Kidney epithelial cell (primary cell): ENCODE results near the gene UBE2G2. TPM values are rescaled to one million over a fixed set of nuclear protein-coding genes. Genes with fewer than 3 reads are reported as not detected.

Experiments
- DNase-seq: peaks from one replicate; pipeline ENCODE4 v3.0.0-alpha.2; 2010; ENCODE audit warnings: low read depth
- H3K27me3 ChIP-seq: 2 replicates; pipeline ENCODE4 v1.6.0; 2011; ENCODE audit warnings: low read length; ENCODE audit not compliant: control insufficient read depth, insufficient read depth
- H3K36me3 ChIP-seq: 2 replicates; pipeline ENCODE4 v1.5.1; 2011; ENCODE audit warnings: low read length; ENCODE audit not compliant: control insufficient read depth, insufficient read depth
- H3K4me3 ChIP-seq: 2 replicates; pipeline ENCODE4 v1.5.1; 2011; ENCODE audit warnings: low read depth, mild to moderate bottlenecking, control low read depth, low read length
- CTCF ChIP-seq: IDR thresholded peaks from 2 replicates; pipeline ENCODE4 v1.5.1; 2011; ENCODE audit warnings: mild to moderate bottlenecking, moderate library complexity, low read length, control low read depth, inconsistent platforms; ENCODE audit not compliant: insufficient read depth, poor library complexity, severe bottlenecking
- total RNA-seq: library from RNA; depleted of rRNA; stranded (reverse); fragments of >200 nt; gene quantifications from 2 replicates; pipeline ENCODE4 v1.2.3, GENCODE V29; 2015

The UBE2G2 gene
- total RNA-seq, 1 donor from 2014 or later = 40.6 TPM

GRCh38 chr21:44800103-44800502 is 1.5 kb downstream of the UBE2G2 start:
- no peak for DNase-seq
- peak; percentile 60 for TF ChIP-seq CTCF
- Histone ChIP-seq H3K4me3 (no peak overlapping the region), H3K27me3 (no peaks in the 10 kb centered on the region), H3K36me3 (no peaks in the 10 kb centered on the region)

GRCh38 chr21:44799646-44800045 is 2.0 kb downstream of the UBE2G2 start:
- H3K36me3 ChIP-seq = no peaks in the 10 kb centered on the region
- no peaks in the 10 kb centered on the region for H3K27me3 ChIP-seq
- no peak for DNase-seq
- TF ChIP-seq CTCF = no peak
- no peak overlapping the region for H3K4me3 ChIP-seq

GRCh38 chr21:44797775-44798174 is 3.8 kb downstream of the UBE2G2 start:
- Histone ChIP-seq H3K27me3 (no peaks in the 10 kb centered on the region), H3K36me3 (no peaks in the 10 kb centered on the region), H3K4me3 (no peak overlapping the region)
- no peak for DNase-seq
- no peak for TF ChIP-seq CTCF

- no peak for DNase-seq
- no peak for TF ChIP-seq CTCF
- no peaks in the 10 kb centered on the region for H3K27me3 ChIP-seq
- H3K36me3 ChIP-seq = no peaks in the 10 kb centered on the region
- no peak overlapping the region for H3K4me3 ChIP-seq
Observed at GRCh38 chr21:44795342-44795741, 6.3 kb downstream of the UBE2G2 start.

- no peaks in the 10 kb centered on the region for H3K36me3 ChIP-seq
- no peak overlapping the region for H3K4me3 ChIP-seq
- no peak for DNase-seq
Observed at GRCh38 chr21:44793592-44794374, 7.8 kb downstream of the UBE2G2 start.

More at GRCh38 chr21:44793592-44794374, 7.8 kb downstream of the UBE2G2 start:
- no peak for TF ChIP-seq CTCF
- no peaks in the 10 kb centered on the region for H3K27me3 ChIP-seq
